Neutrophil (primary cell): ENCODE measurements around the gene SYCP2.

Experiments
- H3K27ac ChIP-seq: fragments of 200-600 bp; sonication (generic); 2 replicates; pipeline ENCODE4 v1.5.1; 2016; ENCODE audit warnings: mild to moderate bottlenecking, moderate library complexity
- H3K27me3 ChIP-seq: fragments of 200-600 bp; sonication (generic); 2 replicates; pipeline ENCODE4 v1.6.0; 2016; ENCODE audit warnings: mild to moderate bottlenecking
- H3K36me3 ChIP-seq: fragments of 200-600 bp; sonication (generic); 2 replicates; pipeline ENCODE4 v1.5.1; 2017
- H3K4me1 ChIP-seq, 2 experiments: fragments of 200-600 bp in 1 of 2; sonication (generic) in 1 of 2; 1 replicate in 1 of 2; 2 replicates in 1 of 2; pipeline versions ENCODE4 v1.5.1 to v1.6.1; 2013 to 2016; ENCODE audit warnings: low read depth in 1 of 2, low read length in 1 of 2, mild to moderate bottlenecking in 1 of 2, moderate library complexity in 1 of 2; ENCODE audit not compliant: control insufficient read depth in 1 of 2, insufficient read depth in 1 of 2
- H3K4me3 ChIP-seq, 2 experiments: fragments of 200-600 bp in 1 of 2; sonication (generic) in 1 of 2; 1 replicate in 1 of 2; 2 replicates in 1 of 2; pipeline ENCODE4 v1.5.1; 2013 to 2016; ENCODE audit warnings: low read depth in 1 of 2, low read length in 1 of 2, mild to moderate bottlenecking in 1 of 2, moderate library complexity in 1 of 2
- H3K9me3 ChIP-seq: fragments of 200-600 bp; sonication (generic); 2 replicates; pipeline ENCODE4 v1.5.1; 2016
- CTCF ChIP-seq: fragments of 200-600 bp; sonication (generic); IDR thresholded peaks from 2 replicates; pipeline ENCODE4 v1.5.1; 2016; ENCODE audit warnings: antibody characterized with exemption

The SYCP2 gene

DNA sequence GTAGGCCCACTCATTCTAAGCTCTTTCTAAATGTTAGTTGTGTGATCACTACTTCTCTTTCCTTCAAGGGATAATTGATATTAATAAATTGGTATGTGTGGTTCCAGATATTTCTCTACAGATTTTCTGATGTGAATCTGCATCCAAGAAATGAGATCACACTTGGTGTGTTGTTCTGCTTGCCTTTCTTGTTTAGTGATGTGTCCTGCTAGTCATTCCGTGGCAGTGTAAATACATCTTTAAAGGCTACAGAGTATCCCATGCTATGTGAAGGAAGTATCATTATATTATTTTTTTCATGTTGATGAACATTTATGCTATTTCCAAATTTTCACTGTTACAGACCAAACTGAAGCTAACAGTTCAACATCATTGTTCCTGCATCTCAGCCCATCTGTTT lies 38.0 kb upstream of the SYCP2 start:
- Histone ChIP-seq H3K27me3 (no peaks in the 10 kb centered on the region), H3K4me3 (no peak overlapping the region), H3K4me1 (peaks cover 24 to 30% of the 10 kb centered on the region in 2 experiments), H3K36me3 (no peaks in the 10 kb centered on the region), H3K9me3 (no peaks in the 10 kb centered on the region), H3K27ac (peak overlapping the region; percentile 69)
- no peak for TF ChIP-seq CTCF

GRCh38 chr20:59966428-59966827 lies 33.0 kb upstream of the SYCP2 start:
- no peak overlapping the region for H3K27ac ChIP-seq
- no peaks in the 10 kb centered on the region for H3K9me3 ChIP-seq
- peaks cover 15 to 36% of the 10 kb centered on the region in 2 experiments for H3K4me1 ChIP-seq
- no peaks in the 10 kb centered on the region for H3K36me3 ChIP-seq
- TF ChIP-seq CTCF = no peak
- H3K4me3 ChIP-seq = no peak overlapping the region
- no peaks in the 10 kb centered on the region for H3K27me3 ChIP-seq

DNA sequence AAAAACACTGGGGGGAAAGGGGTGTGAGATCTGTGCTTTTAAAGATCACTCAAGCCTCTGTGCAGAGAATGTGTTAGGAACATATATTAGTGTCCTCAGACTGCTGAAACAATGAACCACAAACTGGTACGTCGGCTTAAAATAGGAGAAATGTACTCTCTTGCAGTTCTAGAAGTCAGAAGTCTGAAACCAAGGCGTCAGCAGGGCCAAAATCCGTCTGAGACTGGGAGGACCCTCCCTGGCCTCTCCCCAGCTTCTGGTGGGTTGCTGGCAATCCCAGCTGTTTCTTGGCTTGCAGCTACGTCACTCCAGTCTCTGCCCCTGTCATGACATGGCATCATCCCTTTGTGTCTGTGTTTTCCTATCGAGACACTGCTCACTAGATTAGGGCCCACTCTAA lies 28.7 kb upstream of the SYCP2 start:
- Histone ChIP-seq H3K4me3 (no peak overlapping the region), H3K27me3 (no peaks in the 10 kb centered on the region), H3K4me1 (peaks cover 12 to 30% of the 10 kb centered on the region in 2 experiments), H3K9me3 (no peaks in the 10 kb centered on the region), H3K27ac (peak overlapping the region; percentile 55), H3K36me3 (peaks cover 11% of the 10 kb centered on the region)
- TF ChIP-seq CTCF = no peak

GRCh38 chr20:59961423-59961822 lies 28.0 kb upstream of the SYCP2 start:
- H3K4me1 ChIP-seq = peaks cover 12 to 30% of the 10 kb centered on the region in 2 experiments
- no peak for TF ChIP-seq CTCF
- H3K27me3 ChIP-seq = no peaks in the 10 kb centered on the region
- no peaks in the 10 kb centered on the region for H3K9me3 ChIP-seq
- H3K4me3 ChIP-seq = no peak overlapping the region
- H3K27ac ChIP-seq = peak overlapping the region; percentile 55
- peaks cover 11% of the 10 kb centered on the region for H3K36me3 ChIP-seq

DNA sequence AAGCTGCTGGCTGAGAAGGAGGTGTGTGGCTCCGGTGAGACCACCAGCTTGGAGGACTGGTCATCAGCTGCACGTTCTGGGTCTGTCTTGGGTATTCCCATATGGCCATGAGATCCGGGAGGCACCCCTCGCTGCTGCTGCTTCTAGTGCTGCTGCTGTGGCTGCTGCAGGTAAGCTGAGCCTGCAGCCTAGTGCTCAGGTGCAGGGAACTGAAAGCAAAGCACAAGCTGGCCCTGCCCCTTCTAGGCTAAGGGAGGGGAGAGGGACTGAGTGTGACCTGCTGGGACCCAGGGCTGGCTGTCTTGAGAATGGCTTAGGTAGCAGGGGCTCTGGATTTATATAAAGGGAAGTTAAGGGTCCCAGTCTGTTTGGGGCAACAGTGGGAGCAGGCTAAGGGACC lies 25.2 kb upstream of the SYCP2 start:
- peaks cover 11% of the 10 kb centered on the region for H3K36me3 ChIP-seq

More for the DNA sequence above, 25.2 kb upstream of the SYCP2 start:
- H3K27me3 ChIP-seq = no peaks in the 10 kb centered on the region
- H3K4me1 ChIP-seq = peaks cover 0 to 12% of the 10 kb centered on the region in 2 experiments
- no peak for TF ChIP-seq CTCF
- no peak overlapping the region for H3K27ac ChIP-seq
- H3K4me3 ChIP-seq = no peak overlapping the region
- no peaks in the 10 kb centered on the region for H3K9me3 ChIP-seq
